Measurements from ENCODE around the gene BAIAP2L2. TPM values are rescaled to one million over a fixed set of nuclear protein-coding genes. Genes with fewer than 3 reads are reported as not detected.

Gene BAIAP2L2
- total and polyA plus RNA-seq, 8 donors = 0.56 to 13.8 (median 1.1) TPM

DNA sequence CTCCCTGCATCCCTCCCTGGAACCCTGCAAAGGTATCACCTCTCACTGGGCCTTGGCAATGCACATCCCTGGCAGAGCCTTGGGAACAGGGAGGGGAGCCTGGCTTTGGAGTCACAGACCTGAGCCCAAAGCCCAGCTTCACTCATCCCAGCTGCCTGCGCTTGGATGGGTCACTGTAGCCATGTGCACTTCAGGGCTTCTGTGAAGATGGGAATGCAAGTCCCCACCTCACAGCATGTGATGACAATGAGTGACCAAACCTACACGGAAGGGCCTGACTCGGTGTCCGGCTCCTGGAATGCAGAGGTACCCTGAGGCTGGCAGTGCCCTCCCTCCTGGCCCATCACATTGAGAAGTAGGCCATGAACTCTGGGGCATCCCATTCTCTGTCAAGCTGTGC lies 22.8 kb upstream of the BAIAP2L2 start:
- H3K27me3 ChIP-seq = no peaks in the 10 kb centered on the region
- H3K36me3 ChIP-seq = peaks cover 0 to 4% (median 0%) of the 10 kb centered on the region in 3 donors
- DNase-seq (no peak), ATAC-seq (no peak), FAIRE-seq (no peak)
- 95 to 96% methylated on average over 4 of the region's 4 CpGs for WGBS, 2 donors
- TF ChIP-seq, protein P1, sequence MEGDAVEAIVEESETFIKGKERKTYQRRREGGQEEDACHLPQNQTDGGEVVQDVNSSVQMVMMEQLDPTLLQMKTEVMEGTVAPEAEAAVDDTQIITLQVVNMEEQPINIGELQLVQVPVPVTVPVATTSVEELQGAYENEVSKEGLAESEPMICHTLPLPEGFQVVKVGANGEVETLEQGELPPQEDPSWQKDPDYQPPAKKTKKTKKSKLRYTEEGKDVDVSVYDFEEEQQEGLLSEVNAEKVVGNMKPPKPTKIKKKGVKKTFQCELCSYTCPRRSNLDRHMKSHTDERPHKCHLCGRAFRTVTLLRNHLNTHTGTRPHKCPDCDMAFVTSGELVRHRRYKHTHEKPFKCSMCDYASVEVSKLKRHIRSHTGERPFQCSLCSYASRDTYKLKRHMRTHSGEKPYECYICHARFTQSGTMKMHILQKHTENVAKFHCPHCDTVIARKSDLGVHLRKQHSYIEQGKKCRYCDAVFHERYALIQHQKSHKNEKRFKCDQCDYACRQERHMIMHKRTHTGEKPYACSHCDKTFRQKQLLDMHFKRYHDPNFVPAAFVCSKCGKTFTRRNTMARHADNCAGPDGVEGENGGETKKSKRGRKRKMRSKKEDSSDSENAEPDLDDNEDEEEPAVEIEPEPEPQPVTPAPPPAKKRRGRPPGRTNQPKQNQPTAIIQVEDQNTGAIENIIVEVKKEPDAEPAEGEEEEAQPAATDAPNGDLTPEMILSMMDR (IDR thresholded peaks at IDR 0.05) = no peak
- no peaks in the 10 kb centered on the region for H3K4me1 ChIP-seq
- no peak overlapping the region for H3K27ac ChIP-seq
- no peak overlapping the region for H3K4me3 ChIP-seq
- no peaks in the 10 kb centered on the region for H3K9me3 ChIP-seq
- intact Hi-C loops (cut with DNase I) = no loop called here

DNA sequence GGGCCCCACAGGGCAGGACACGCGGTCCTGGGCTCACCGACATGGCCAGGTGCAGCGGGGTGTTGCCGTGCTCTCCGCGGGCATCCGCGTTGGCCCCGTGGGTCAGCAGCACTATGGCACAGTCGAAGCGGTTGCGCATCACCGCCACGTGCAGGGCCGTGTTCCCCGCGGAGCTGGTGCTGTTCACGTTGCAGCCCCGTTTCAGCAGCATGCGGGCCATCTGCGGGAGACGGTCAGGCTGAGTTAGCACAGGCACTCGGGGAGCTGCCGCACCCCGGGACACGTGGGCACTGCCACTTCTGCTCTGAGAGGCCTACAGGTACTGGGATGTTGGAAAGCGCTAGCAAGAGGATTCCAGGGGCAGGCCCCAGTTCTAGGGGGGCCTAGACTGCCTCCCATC lies 22.3 kb upstream of the BAIAP2L2 start:
- Histone ChIP-seq H3K4me3 (no peak overlapping the region), H3K4me1 (no peaks in the 10 kb centered on the region), H3K36me3 (peaks cover 0 to 4% (median 0%) of the 10 kb centered on the region in 3 donors), H3K9me3 (no peaks in the 10 kb centered on the region), H3K27me3 (no peaks in the 10 kb centered on the region), H3K27ac (no peak overlapping the region)
- TF ChIP-seq, protein P1 (IDR thresholded peaks at IDR 0.05) = no peak
- no peak for FAIRE-seq
- ATAC-seq = no peak
- WGBS, 2 donors = 96% methylated on average over 28 of the region's 28 CpGs
- intact Hi-C loops (cut with DNase I) = no loop called here
- DNase-seq = peak in 1 of 6 donors; percentile 60

GRCh38 chr22:38132136-38132535 lies 21.7 kb upstream of the BAIAP2L2 start:
- Histone ChIP-seq H3K27me3 (no peaks in the 10 kb centered on the region), H3K9me3 (no peaks in the 10 kb centered on the region), H3K4me1 (no peaks in the 10 kb centered on the region), H3K36me3 (peaks cover 0 to 4% (median 0%) of the 10 kb centered on the region in 3 donors), H3K4me3 (no peak overlapping the region), H3K27ac (no peak overlapping the region)
- 85 to 87% methylated on average over 7 of the region's 7 CpGs for WGBS, 2 donors
- ATAC-seq (no peak), DNase-seq (no peak), FAIRE-seq (no peak)
- intact Hi-C loops (cut with DNase I) = no loop called here
- TF ChIP-seq, protein P1 (IDR thresholded peaks at IDR 0.05) = no peak

GRCh38 chr22:38131399-38131798 lies 20.9 kb upstream of the BAIAP2L2 start:
- TF ChIP-seq, protein P1 (IDR thresholded peaks at IDR 0.05) = no peak
- H3K4me3 ChIP-seq = no peak overlapping the region
- DNase-seq = no peak
- no peaks in the 10 kb centered on the region for H3K9me3 ChIP-seq
- no peak for ATAC-seq
- H3K4me1 ChIP-seq = no peaks in the 10 kb centered on the region
- H3K36me3 ChIP-seq = peaks cover 0 to 4% (median 0%) of the 10 kb centered on the region in 3 donors
- intact Hi-C loops (cut with DNase I) = no loop called here
- H3K27ac ChIP-seq = no peak overlapping the region
- 64 to 68% methylated on average over 2 of the region's 2 CpGs for WGBS, 2 donors
- no peaks in the 10 kb centered on the region for H3K27me3 ChIP-seq
- FAIRE-seq = no peak

DNA sequence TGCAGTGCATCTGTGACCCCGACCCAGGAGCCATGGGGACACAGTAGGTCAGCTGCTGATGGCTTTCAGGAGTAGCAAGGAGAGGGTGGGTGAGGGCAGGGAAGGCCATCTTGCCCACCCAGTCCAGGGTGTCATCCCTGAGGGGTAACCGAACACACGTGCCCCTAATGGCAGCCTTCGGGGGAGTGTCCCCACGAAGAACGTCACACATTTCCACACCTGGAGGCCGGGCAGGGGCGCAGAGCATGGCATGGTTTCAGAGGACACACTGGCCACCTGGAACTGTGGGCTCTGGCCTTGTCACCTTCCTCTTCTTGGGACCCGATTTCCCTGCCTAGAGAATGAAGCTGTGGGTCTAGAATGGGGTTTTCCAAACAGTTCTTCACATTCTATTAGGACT lies 19.4 kb upstream of the BAIAP2L2 start:
- intact Hi-C loops (cut with DNase I) = no loop called here
- WGBS, 2 donors = 88 to 91% methylated on average over 9 of the region's 9 CpGs
- FAIRE-seq = no peak
- H3K4me3 ChIP-seq = no peak overlapping the region
- no peaks in the 10 kb centered on the region for H3K27me3 ChIP-seq
- no peak for ATAC-seq
- no peak overlapping the region for H3K27ac ChIP-seq
- DNase-seq = no peak
- TF ChIP-seq, protein P1 (IDR thresholded peaks at IDR 0.05) = no peak
- H3K4me1 ChIP-seq = no peaks in the 10 kb centered on the region
- peaks cover 0 to 4% (median 0%) of the 10 kb centered on the region in 3 donors for H3K36me3 ChIP-seq
- H3K9me3 ChIP-seq = no peaks in the 10 kb centered on the region

Measured in pancreas (tissue), 10 donors.